ENCODE data around the gene HSP90B1.

DNA sequence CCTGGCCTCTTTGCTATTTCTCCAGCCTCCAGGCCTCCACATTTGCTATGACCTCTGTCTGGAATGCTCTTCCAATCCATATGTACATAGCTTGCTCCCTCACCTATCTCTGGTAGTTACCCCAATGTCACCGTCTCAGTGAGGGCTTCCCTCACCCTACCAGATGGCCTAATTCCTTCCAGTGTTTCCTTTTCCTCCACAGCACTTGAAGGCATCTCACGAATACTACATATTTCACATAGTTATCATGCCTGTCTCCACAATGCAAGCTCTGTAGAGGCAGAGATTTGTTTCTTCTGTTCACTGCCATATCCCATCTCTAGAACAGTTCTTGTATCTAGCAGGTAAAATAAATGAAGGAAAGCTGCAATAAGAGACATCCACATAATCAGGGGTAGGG is 21.3 kb upstream of the HSP90B1 start:
- TF ChIP-seq, protein P1, sequence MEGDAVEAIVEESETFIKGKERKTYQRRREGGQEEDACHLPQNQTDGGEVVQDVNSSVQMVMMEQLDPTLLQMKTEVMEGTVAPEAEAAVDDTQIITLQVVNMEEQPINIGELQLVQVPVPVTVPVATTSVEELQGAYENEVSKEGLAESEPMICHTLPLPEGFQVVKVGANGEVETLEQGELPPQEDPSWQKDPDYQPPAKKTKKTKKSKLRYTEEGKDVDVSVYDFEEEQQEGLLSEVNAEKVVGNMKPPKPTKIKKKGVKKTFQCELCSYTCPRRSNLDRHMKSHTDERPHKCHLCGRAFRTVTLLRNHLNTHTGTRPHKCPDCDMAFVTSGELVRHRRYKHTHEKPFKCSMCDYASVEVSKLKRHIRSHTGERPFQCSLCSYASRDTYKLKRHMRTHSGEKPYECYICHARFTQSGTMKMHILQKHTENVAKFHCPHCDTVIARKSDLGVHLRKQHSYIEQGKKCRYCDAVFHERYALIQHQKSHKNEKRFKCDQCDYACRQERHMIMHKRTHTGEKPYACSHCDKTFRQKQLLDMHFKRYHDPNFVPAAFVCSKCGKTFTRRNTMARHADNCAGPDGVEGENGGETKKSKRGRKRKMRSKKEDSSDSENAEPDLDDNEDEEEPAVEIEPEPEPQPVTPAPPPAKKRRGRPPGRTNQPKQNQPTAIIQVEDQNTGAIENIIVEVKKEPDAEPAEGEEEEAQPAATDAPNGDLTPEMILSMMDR (IDR thresholded peaks at IDR 0.05), result no peak
- TF ChIP-seq POLR2A (IDR thresholded peaks at IDR 0.05) (no peak), POLR2AphosphoS5 (IDR thresholded peaks at IDR 0.05) (no peak)

All from transverse colon (tissue), 4 donors.